HG03575 (cell line): ENCODE measurements around the gene NBPF8.
"Not testable (repeated sequence)": the region's sequence is repeated elsewhere in the genome, so short reads cannot be mapped to it uniquely, and the experiment has no call there.

Source experiments
- ATAC-seq: cut with Tn5 transposase; IDR thresholded peaks from one replicate; pipeline ENCODE4 v1.9.1; 2021; ENCODE audit not compliant: unreplicated experiment, insufficient number of reproducible peaks, low FRiP score; ENCODE audit errors: extremely low read depth

NBPF8 gene, protein sequence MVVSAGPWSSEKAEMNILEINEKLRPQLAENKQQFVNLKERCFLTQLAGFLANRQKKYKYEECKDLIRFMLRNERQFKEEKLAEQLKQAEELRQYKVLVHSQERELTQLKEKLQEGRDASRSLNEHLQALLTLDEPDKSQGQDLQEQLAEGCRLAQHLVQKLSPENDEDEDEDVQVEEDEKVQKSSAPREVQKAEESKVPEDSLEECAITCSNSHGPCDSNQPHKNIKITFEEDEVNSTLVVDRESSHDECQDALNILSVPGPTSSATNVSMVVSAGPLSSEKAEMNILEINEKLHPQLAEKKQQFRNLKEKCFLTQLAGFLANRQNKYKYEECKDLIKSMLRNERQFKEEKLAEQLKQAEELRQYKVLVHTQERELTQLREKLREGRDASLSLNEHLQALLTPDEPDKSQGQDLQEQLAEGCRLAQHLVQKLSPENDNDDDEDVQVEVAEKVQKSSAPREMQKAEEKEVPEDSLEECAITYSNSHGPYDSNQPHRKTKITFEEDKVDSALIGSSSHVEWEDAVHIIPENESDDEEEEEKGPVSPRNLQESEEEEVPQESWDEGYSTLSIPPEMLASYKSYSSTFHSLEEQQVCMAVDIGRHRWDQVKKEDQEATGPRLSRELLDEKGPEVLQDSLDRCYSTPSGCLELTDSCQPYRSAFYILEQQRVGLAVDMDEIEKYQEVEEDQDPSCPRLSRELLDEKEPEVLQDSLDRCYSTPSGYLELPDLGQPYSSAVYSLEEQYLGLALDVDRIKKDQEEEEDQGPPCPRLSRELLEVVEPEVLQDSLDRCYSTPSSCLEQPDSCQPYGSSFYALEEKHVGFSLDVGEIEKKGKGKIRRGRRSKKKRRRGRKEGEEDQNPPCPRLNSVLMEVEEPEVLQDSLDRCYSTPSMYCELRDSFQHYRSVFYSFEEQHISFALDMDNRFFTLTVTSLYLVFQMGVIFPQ

GRCh38 chr1:120414911-120415480 lies at the start of gene NBPF8:
NBPF8 (plus strand) TSS chr1:120415035; CDS start chr1:120436523, 21,488 bp downstream.
- ATAC-seq, result peak; percentile 82

GRCh38 chr1:120367709-120368108 lies 47.1 kb upstream of the NBPF8 start:
- ATAC-seq, result not testable (repeated sequence)

DNA sequence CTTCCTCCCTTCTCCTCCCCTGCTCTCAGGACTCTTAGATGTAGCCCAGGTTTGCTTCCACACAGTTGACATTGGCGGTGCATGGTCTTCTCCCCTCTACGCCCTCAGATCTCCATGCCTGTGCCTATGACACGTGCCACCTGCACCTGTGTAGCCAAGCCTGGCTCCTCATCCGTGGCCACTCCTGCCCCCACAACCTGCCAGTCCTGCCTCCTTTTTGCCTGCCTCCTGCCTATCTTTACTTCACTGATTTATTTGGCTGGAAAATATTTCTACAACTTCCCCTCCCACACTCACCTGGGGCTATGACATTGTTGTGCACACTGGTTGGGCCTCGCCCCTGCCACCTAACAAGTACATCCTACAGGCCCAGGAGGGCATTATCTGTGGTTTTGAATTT lies 28.2 kb upstream of the NBPF8 start:
- not testable (repeated sequence) for ATAC-seq

- ATAC-seq, result not testable (repeated sequence)
These were observed 26.2 kb upstream of the NBPF8 start for GRCh38 chr1:120388597-120389126.

DNA sequence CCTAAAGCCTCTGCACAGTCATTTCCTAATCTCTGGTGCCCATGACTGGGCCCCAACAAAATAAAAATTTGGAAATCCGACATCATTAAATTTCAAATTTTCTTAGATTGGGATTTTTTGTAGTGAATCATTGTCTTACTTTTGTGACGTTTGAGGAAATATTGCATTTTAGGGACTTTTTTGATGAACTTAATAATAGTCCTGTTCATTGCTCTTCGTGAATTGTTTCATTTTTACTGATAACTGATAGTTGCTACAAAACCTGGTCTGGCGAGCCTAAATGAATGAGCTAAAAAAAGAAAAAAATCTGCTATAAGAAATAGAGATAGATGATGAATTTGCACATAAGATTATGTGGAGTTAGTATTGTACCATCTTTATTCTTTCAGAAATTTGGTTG lies 23.5 kb upstream of the NBPF8 start:
- not testable (repeated sequence) for ATAC-seq

DNA sequence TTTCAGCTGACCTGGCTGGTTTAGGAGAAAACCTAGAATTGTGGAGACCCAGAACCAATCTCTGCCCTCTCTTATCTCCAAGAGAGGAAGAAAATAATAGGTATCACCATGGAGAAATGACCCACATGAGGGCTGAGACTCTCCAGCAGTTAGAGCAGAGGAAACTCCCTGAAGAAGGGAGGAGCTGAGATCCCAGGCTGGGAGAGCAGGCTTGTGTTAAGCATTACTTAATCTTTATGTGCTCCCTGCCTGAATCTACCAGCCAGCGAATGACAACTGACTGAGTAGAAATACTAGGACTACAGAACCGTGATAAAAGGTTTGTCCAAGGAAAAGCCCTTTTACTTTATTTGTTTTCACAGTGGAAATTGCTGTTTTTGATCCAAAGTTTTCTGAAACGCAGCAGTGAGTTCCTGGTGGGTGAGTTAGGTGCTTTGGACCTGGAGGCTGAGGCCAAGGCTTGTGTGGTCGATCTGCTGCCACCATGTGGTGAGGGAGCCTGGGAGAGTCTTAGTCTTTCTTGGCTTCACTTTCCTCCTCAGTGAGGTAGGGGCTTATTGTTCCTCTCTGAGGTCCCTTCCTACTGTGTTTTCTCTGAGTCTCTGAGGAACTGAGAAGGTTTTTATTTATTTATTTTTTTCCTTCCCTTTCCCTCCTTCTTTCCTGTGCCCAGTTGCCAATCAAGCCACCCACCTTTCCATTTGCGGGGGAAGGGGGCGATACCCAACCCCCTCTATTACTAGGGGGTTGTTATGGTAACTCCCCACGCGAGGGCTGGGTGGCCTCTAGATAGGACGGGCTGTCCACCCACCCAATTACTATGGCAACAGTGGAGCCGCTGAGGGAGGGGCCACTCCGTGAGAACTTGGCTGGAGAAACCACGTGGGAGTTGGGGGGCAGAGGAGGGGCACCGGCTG lies 21.3 kb upstream of the NBPF8 start:
- not testable (repeated sequence) for ATAC-seq

DNA sequence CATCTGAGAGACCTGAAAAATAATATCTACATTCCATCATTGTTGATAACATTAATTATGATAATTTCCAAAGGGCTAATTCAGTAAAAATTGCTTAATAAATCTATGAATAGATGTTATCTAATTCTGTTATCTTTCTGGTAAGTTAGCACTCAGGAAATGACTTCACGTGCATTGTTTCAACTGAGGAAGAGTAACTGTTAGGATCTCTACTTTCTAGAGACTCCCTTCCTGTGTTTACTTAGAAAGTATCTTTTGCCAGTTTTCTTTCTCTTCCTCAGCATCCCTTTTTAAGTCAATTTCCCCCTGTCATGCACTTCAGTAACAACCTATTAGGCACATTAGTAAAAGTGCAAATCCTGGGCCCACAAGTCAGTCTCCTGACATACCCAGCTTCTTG lies 9.5 kb upstream of the NBPF8 start:
- not testable (repeated sequence) for ATAC-seq

- not testable (repeated sequence) for ATAC-seq
These were observed 384 bp upstream of the NBPF8 start for GRCh38 chr1:120414451-120414850.

GRCh38 chr1:120415492-120415961 lies 692 bp downstream of the NBPF8 start:
- not testable (repeated sequence) for ATAC-seq

GRCh38 chr1:120425063-120425462 lies 10.2 kb downstream of the NBPF8 start:
- not testable (repeated sequence) for ATAC-seq

DNA sequence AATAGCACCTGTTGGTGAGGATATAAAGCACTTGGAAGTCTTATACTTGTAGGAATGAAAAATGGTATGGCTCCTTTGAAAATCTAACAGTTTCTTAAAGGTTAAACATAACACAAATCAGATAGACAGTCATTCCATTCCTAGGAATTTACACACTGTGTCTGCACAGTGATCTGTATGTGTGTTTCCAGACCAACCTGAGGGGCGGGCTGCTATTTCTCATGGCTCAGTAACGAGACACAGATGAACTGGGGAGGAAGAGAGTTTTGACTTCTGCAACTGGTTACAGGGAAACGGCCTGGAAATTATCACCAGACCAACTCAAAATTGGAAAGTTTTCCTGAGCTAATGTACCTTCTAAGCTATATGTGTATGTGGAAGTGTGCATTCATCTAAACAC lies 16.8 kb downstream of the NBPF8 start:
- ATAC-seq, result not testable (repeated sequence)

DNA sequence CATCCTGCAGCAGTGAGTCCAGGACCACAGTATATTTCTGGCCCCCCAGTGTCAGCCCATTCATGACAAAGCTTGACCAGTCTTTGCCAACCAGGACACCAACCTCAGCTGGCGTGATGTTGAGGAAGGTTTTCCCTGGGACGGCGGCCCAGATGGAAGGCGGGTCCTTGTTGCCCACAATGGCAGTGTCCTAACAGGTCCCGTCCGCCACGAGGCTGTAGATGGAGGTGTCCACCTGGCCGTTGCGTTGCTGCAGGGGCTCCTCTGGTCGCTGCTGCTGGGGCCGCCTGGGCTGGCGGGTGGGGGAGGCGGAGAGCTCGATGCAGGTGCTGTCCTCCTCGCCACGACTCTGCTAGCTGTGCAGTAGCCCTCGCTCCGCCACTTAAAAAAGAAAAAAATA lies 19.0 kb downstream of the NBPF8 start:
- not testable (repeated sequence) for ATAC-seq

DNA sequence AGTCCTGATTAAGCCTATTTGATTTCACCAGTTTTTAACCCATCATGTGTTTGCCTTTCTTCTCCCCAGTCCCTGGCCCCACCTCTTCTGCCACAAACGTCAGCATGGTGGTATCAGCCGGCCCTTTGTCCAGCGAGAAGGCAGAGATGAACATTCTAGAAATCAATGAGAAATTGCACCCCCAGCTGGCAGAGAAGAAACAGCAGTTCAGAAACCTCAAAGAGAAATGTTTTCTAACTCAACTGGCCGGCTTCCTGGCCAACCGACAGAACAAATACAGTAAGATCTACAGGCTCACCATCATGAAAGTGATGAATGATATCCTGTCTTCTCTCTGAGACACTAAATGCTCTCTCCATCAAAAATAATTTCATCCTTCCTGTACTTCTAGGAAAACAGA lies 34.3 kb downstream of the NBPF8 start:
- ATAC-seq, result not testable (repeated sequence)
